VCaP (cell line): ENCODE measurements around the gene PURA.

Source experiments
- H3K27ac ChIP-seq: fragments of 450-650 bp; 2 replicates; pipeline ENCODE4 v1.5.1; 2017
- TF ChIP-seq, protein P1 (sequence below): fragments of 450-650 bp; conservative IDR thresholded peaks from 2 replicates; pipeline ENCODE4 v1.5.1; 2017; ENCODE audit warnings: mild to moderate bottlenecking, moderate library complexity

Gene PURA

DNA sequence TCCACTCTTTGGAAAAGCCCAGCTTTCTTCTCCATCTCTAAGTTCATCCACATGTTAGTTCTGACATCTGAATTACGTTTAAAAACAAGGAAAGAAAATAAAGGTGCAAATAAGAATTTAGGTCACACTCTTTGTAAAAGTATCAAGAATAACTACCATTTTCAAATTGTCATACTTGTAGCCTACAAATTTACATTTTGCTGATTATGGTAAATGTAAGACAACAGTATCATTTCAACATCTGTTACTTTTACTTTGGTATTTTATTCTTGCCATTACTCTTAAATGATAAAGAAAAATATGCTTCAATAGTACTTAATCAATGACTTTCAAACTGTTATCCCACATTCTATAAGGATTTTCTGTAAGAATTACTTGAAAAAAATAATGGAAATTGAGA lies 9.8 kb upstream of the PURA start:
- H3K27ac ChIP-seq: no peak overlapping the region
- TF ChIP-seq, protein P1, sequence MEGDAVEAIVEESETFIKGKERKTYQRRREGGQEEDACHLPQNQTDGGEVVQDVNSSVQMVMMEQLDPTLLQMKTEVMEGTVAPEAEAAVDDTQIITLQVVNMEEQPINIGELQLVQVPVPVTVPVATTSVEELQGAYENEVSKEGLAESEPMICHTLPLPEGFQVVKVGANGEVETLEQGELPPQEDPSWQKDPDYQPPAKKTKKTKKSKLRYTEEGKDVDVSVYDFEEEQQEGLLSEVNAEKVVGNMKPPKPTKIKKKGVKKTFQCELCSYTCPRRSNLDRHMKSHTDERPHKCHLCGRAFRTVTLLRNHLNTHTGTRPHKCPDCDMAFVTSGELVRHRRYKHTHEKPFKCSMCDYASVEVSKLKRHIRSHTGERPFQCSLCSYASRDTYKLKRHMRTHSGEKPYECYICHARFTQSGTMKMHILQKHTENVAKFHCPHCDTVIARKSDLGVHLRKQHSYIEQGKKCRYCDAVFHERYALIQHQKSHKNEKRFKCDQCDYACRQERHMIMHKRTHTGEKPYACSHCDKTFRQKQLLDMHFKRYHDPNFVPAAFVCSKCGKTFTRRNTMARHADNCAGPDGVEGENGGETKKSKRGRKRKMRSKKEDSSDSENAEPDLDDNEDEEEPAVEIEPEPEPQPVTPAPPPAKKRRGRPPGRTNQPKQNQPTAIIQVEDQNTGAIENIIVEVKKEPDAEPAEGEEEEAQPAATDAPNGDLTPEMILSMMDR: no peak

DNA sequence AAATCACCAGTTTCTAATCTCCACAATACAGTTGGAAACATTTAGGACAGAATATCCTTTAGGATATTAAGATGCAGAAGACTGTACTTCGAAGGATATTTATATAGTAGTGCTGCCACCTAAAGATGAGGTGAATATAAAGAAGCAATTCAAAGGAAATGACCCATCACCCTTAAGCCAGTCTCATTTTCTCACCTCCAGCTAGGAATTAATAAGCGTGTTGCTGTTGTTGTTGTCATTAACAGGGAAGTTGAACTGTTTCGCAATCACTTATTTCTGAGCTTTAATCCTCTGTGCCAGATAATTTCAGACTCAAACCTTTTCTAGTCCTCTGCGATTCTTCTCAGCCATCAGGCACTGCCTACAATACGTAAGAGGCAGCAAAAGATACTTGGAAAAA lies 7.8 kb upstream of the PURA start:
- TF ChIP-seq, protein P1: no peak
- H3K27ac ChIP-seq: peak overlapping the region; percentile 97

DNA sequence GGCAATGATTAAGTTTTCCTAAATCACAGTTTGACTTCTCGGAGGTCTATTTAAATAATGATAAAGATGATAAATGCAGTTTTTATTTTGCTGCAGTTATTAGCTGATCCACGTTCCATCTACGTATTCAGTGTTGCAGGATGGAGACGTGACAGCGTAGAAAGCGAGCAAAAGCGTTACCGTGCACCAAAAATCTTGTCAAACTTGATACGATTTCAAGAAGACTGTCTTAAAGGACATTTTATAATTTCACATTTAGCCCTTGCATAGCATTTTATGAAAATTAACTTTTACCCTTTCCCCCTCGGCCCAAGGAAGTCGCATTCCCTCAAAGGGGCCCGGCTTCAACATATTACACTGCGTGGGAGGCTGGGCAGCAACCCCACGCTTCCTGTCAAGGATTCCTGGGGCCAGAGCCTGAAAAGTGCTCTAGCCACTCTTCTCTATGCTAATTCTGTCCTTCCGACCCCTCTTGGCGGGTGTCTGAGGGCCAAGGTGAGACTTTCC lies 7.1 kb upstream of the PURA start:
- H3K27ac ChIP-seq: peak overlapping the region; percentile 97
- TF ChIP-seq, protein P1: no peak

DNA sequence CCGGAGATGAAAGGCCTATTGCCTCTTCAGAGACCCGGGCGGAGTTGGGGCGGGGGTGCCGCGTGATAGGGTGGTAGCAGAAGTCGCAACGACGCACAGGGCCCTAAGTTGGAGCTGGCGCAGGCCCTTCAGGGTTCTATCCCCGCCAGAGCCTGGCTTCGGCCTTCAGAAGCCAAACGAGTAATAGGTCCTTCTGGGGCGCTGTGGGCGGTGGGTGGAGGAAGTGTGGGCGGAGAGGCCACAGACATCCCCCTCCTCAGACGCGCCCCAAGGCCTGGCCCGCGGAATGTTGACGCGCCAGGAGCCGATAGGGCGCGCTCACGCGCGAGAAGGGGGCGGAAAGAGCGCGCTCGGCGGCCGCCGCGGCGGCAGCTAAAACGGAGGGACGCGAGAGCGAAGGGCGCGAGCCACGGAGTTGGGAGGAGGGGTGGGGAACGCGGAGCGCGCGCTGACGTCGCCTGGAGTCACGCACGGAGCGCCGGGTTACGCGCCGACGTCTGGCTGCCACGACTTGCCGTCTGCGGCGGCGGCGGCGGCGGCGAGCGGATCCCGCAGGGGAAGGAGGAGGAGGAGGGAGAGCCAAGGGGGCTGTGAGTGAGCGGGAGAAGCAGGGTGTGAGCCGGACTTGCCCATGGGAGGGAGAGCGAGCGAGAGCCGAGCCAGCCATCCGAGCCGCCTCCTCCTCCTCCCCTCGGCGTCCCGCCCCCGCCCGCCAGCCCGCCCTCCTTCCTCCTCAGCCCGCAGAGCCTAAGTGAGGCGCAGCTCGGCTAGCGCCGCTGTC lies 6.4 kb upstream of the PURA start:
- peak overlapping the region; percentile 97 for H3K27ac ChIP-seq
- TF ChIP-seq, protein P1: no peak

DNA sequence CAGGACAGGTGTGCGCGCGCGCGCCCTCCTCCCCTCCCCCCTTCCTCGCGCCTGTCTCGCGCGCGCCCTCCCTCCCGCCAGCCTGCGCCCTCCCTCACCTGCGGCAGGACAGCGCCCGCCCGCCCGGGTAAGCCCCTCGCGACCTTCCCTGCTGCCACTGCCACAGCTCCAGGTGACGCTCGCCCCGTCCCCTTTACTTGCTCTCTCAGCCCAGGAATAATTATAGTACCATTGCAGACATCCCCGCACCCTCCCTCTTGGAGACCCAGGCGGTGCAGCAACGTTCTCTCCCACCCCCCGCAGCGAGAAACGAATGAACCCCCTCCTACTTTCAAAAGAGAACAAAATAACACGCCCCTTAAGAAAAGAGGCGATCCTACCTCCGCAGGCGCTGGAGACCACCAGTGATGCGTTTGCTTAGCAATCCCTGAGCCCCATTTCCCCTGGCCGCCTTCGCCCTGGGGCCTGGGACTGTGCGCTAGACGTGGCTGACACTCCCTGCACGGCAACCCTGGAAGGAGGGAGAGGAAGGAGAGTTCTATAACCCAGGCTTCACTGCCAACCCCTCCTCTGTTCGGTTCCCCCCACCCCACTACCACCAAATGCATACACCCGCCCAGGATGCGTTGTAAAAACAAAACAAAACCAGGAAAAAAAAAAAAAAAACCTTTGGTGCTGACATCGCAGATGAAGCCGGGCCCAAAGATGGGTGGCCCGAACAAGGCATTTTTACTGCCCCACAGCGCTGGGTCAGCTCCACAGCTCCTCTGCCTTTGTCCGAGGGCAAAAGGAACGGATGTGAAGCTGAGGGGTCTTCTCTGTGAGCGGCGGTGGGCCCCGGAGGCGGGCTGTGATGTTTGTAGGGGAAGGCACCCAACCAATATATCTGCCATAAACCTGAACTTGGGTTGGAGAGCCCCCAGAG lies 5.6 kb upstream of the PURA start:
- peak overlapping the region; percentile 97 for H3K27ac ChIP-seq
- TF ChIP-seq, protein P1: no peak

DNA sequence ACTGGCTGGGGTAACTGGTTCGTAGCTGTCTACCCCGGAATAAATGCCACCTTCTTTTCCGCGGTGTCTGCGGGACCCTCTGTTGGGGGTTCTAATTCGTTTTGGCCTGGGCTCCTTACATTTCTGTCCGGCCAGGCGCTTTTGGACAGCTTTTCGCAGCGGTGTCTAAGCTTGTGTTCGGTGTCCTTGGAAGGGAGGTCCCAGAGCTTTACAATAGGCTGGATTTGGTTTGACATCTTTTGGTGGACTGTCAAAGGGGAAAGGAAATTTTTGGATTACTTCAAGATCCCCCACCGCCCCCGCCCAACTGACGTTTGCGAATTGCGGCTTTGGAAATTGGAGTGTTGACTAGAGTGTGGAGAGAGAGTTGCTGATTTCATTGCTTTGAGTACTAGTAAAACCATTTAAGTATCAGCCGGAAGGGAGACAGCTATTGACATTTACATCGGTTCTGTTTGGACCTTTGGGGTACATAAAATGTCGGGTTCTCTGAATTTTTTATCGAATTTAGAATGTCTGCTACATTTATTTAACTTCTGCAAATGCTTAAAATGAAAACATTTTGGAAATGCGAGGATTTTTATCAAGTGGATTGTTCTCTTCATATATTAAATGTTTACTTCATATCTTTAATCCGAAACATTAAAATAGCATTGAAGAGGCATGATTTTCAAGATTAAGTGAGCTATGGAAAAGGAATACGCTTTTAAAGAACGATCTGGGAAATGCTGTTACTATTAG lies 4.7 kb upstream of the PURA start:
- peak overlapping the region; percentile 97 for H3K27ac ChIP-seq
- TF ChIP-seq, protein P1: no peak
